Stimulated activated CD4-positive, alpha-beta T cell treated with anti-CD3 and anti-CD28 coated beads, Interleukin-4, amount 100 ng/mL, for 1 hour (primary cell): ENCODE data around the gene EFHD2.
"Not testable (repeated sequence)": the region's sequence is repeated elsewhere in the genome, so short reads cannot be mapped to it uniquely, and the experiment has no call there.

Experiments
- DNase-seq: peaks from one replicate; pipeline ENCODE4 v3.0.0-alpha.2; 2020

Gene EFHD2

GRCh38 chr1:15413563-15414444, 4.1 kb downstream of the EFHD2 start:
- DNase-seq: no peak

- DNase-seq: no peak
These were observed 4.8 kb downstream of the EFHD2 start for GRCh38 chr1:15414445-15414983.

DNA sequence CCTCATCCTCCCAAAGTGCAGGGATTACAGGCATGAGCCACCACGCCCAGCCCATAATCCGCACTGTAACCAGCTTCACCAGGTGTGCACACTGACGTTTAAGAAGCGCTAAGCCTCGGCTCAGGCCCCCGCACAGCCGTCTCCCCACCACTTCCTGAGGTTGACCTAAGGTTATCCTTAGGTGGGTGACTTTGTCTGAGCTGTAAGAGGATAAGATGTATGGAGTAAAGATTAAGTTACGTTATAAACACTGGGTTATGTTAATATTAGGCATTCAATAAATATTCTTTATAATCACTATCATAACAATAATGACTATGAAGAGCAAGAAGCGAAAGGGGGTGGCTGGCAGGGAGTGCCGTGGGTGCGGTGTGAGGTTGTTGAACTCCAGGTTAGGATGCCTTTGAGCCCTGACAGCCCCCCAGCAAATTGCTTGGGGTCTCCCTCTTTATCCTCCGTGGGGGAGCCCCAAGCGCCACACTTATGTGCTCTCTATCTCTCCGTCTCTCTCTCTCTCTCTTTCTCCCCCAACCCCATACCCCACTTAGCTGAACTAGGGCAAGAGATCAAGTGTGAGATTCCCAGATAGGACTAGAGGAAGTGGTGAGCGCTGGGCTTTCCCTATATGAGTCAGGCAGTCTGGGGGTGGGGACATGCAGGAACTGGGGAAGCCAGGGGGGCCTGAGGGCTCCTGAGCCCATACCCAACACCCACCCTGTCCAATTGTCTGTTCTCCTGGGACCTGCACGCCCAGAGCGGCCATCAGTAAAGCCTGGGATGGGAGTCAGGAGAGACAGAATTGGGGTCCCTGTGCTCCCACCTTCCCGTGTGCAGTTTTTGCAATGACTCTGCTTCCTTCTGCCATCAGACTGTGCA, 7.6 kb downstream of the EFHD2 start:
- peak; percentile 55 for DNase-seq

- no peak for DNase-seq
These were observed 9.3 kb downstream of the EFHD2 start for GRCh38 chr1:15418806-15419515.

DNA sequence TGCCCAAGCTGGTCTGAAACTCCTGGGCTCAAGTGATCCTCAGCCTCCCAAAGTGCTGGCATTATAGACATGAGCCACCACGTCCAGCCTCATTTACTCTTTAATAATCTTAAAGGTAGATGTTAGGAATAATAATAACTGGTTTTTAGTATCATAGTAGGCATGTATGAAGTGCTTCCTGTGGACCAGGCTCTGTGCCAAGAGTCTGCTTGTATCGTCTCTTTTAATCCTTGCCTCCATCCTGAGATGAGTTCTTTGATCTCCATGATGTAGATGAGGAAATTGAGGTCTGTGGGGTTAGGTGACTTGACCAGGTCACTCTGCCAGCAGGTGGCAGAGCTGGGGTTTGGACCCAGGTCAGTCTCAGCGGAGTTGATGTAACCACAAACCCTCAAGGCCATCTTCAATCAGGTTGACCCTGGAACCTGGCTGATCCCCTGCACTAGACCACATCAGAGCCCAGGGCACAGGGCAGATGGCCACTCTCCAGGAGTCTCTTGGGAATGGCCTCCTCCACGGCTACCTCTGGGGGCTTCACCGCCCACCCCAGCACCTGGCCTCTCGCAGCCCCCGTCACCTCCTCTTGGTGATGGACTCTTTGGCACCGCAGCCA, 11.3 kb downstream of the EFHD2 start:
- no peak for DNase-seq

GRCh38 chr1:15422871-15423270, 13.2 kb downstream of the EFHD2 start:
- DNase-seq: no peak

- DNase-seq: no peak
These were observed 13.8 kb downstream of the EFHD2 start for GRCh38 chr1:15423355-15424077.

- no peak for DNase-seq
These were observed 14.5 kb downstream of the EFHD2 start for GRCh38 chr1:15424146-15424667.

GRCh38 chr1:15424981-15425380, 15.3 kb downstream of the EFHD2 start:
- DNase-seq: no peak

DNA sequence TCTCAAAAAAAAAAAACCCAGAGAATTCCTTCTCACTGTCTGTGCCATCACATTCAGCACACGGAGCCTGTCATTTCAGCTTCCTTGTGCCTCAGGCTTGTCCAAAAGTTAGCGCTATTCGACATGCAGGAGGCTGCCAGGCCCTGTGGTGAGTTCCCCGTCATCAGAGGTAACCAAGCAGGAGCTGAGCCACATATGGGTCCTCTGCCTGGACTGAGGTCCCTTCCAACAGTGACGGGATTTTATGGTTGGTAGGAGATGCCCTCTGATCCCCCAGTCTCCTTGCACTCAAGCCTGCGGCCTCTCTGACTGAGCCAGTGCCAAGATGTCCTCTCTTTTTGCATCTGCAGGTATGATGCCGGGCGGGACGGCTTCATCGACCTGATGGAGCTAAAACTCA, 15.8 kb downstream of the EFHD2 start:
- DNase-seq: no peak

DNA sequence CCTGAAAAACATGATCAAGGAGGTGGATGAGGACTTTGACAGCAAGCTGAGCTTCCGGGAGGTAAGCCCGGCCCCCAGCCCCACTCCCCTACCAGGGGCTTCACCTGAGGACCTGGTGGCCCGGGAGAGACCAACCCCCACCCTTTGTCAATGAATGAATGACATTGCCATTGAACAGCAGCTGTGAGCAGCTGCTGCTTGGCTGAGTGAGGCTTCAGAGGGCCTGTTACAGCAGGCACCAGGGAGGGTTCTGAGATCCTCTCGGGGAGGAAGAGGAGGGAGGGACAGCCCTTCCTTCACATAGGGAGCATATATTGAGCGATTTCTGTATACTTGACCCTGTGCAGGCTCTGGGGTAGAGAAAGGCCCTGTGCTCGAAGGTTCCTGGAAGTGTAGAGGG, 16.3 kb downstream of the EFHD2 start:
- DNase-seq: no peak

DNA sequence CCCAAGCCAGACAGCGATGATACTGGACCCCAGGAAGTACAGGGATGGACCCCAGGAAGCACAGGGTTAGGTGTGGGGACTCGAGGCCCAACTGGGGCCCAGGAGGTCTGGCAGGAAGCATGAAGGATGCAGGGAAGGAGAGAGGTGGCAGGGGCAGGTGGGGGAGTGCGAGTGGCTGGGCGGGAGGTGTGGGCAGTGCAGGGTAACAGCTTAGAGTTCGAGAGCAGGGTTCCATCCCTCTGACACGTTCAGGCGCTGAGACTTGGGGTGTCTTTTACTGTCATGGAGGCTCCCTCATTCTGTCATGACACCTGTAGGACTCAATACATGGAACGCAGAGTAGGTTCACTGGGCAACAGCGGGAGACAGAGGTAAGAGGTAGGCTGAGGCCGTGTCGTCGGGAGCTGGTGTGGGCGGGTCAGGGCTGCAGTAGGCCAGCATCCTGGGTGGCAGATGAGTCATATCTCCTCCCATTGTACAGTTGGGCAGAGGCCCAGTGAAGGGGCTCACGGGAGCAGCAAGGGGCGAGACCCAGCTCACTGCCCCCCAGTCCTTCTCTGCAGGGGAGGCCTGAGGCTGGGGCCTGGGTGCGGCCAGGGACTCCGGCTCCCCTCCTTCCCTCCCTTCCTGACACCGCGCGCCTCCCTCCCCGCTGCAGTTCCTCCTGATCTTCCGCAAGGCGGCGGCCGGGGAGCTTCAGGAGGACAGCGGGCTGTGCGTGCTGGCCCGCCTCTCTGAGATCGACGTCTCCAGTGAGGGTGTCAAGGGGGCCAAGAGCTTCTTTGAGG, 17.0 kb downstream of the EFHD2 start:
- no peak for DNase-seq

DNA sequence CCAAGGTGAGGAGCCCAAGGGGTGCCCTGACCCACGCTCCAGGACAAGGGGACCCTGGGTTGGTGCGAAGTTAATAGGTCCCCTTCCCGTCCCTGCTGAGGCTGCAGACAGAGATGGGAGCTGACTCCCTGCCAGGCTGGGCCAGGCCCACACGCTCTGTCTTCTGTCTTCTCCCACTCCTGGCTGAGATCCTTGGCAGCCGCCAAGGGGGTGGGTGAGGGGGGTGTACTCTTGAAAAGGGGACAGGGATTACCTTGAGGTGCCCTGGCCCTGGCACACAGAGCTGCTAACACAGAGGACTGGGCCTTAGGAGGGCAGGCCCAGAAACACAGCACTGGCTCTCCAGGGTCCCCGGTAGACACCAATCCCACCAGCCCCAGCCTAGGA, 17.6 kb downstream of the EFHD2 start:
- DNase-seq: no peak

DNA sequence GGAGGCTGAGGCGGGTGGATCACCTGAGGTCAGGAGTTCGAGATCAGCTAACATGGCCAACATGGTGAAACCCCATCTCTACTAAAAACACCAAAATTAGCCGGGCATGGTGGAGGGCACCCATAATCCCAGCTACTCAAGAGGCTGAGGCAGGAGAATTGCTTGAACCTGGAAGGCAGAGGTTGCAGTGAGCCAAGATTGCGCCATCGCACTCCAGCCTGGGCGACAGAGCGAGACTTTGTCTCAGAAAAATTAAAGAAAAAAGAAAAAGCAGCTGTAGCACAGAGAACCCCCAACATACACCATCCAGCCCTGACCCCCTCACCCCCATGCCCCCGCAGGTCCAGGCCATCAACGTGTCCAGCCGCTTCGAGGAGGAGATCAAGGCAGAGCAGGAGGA, 18.6 kb downstream of the EFHD2 start:
- DNase-seq: not testable (repeated sequence)

DNA sequence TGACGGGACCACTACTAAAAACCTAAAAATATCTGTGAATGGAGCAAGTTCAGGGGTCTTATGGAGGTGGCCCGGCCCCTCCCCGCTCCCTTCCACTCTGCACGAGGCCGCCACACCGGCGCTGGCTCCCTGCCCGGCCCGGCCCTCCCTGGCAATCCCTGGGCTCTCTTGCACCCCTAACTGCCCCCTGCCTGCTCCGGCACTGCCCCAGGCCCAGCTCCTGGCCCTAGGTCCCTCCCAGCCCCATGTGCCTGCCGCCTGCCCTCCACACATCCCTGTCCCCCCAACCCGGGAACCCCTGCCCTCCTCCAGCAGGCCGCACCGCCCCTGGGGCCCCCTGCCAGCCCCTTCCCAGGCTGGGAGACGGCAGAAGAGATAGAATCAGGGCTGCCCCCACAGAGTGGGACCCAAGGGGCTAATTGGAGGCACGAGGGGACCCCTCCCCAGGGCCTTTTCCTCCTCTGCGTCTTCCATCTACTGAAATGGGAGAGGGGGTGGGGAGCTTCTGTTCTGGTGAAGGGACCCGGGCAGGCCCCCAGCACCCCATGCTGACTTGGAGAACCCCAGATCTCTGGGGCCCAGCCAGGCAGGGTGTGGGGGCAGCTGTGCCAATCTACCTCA, 19.2 kb downstream of the EFHD2 start:
- no peak for DNase-seq

- DNase-seq: no peak
These were observed 20.0 kb downstream of the EFHD2 start for GRCh38 chr1:15429701-15430149.

DNA sequence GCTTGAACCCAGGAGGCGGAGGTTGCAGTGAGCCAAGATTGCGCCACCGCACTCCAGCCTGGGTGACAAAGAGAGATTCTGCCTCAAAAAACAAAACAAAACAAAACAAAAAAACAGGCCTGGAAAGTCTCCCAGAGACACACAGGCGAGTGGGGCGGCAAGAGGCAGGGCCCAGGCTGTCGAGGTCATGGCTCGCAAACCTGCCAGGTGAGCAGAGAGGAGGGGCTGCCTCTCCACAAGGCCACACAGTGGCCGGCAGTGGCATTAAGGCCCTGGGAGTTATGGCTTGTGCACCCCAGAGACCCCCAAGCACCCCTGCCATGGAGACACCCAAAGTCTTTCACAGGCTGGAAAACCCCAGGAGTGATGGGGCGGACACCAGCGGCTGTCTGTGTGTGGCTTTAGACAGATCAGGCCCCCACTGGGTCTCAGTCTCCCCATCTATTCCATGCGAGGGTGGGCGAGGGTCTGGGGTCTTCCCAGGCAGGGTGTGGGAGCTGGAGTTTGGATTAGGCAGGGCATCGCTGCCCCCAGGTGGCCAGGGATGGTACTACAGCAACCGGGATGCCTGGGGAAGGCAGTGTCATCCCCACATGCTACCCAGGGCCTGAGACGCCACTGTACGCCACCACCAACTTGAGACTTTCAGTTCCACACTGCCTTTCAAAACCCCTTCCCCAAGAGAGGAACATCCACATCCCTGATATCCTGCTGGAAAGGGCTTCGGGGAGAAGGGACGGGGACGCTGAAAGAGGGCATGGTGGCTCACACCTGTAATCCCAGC, 21.3 kb downstream of the EFHD2 start:
- peak; percentile 78 for DNase-seq

DNA sequence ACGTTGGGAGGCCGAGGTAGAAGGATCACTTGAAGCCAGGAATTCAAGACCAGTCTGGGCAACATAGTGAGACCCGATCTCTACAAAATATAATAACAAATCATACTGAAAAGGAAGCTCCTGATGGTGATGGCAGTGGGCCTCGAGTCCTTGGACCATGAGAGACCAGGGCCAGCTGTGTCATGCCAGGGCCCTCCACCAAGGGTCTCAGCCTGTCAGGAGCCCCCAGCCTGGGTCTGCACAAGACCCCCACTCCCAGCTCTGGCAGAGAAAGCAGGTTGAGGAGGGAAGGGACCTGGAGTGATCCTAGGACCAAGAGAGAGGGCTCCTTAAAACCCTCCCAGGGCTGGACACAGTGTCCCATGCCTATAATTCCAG, 21.9 kb downstream of the EFHD2 start:
- no peak for DNase-seq

DNA sequence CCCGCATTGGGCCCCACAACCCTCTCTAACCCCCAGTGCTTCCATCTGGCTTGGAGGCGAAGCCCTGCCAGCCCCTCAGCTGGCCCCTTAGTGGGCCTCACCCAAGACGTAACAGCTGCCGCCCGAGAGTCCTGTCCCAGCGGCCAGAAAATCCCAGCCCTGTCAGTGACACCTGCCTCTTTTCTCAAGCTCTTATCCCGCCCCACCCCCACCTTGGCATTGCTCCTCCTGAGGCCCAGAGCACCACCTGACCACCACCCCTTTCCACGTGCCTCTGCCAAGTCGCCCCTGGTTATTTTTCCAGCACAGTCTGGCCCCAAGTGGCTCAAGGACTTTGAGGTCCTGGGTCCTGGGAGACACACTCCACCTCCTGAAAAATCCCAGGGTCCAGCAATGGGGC, 22.6 kb downstream of the EFHD2 start:
- DNase-seq: no peak
